Keratinocyte (primary cell): ENCODE measurements around the gene FMN1.

Source experiments
- EZH2 ChIP-seq: IDR thresholded peaks from one replicate; pipeline ENCODE4 v1.6.1; 2012; ENCODE audit warnings: inconsistent platforms, mild to moderate bottlenecking, low read length, moderate library complexity
- TF ChIP-seq, protein P1 (sequence below), 3 experiments: IDR thresholded peaks in 1 of 3; conservative IDR thresholded peaks in 1 of 3; optimal IDR thresholded peaks in 1 of 3; 2 replicates in 2 of 3; 3 replicates in 1 of 3; pipeline versions ENCODE3 to v1.5.1; 2011; ENCODE audit warnings: low read length in 3 of 3, mild to moderate bottlenecking in 3 of 3, moderate library complexity in 2 of 3, control low read depth in 1 of 3, inconsistent platforms in 1 of 3; ENCODE audit not compliant: insufficient read depth in 2 of 3; ENCODE audit errors: extremely low read depth in 1 of 3

DNA sequence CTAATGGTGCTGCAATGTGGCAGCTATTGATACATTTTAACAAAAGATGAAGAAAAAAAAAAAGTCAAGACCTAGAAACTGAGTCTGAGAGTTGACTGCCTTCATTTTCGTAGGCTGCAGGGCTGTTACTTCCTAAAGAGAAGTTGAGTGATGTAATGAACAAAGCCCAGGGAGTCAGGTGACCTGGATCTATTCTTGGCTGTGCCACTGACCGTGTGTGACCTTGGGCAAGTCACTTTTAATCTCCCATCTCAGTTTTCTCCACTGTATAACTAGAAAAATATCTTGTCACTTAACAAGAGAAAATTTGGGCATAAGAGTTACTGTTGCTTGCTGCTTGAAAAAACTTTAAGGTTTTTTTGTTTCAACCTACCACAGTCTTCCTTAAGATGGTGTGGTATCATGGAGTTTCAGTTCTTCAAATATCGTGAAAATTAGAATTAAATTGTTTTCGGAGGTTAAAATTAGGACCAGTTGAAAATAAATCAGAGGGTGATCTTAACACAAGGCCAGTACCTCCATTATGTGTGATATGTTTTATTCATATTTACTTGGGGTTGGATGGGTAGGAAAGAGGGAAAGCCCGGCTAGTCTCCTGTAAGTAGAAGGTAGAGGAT lies 5.8 kb downstream of the FMN1 start:
- TF ChIP-seq, protein P1, sequence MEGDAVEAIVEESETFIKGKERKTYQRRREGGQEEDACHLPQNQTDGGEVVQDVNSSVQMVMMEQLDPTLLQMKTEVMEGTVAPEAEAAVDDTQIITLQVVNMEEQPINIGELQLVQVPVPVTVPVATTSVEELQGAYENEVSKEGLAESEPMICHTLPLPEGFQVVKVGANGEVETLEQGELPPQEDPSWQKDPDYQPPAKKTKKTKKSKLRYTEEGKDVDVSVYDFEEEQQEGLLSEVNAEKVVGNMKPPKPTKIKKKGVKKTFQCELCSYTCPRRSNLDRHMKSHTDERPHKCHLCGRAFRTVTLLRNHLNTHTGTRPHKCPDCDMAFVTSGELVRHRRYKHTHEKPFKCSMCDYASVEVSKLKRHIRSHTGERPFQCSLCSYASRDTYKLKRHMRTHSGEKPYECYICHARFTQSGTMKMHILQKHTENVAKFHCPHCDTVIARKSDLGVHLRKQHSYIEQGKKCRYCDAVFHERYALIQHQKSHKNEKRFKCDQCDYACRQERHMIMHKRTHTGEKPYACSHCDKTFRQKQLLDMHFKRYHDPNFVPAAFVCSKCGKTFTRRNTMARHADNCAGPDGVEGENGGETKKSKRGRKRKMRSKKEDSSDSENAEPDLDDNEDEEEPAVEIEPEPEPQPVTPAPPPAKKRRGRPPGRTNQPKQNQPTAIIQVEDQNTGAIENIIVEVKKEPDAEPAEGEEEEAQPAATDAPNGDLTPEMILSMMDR (optimal IDR thresholded peaks at IDR 0.05 in 1 of 3, IDR thresholded peaks at IDR 0.05 in 1 of 3, conservative IDR thresholded peaks at IDR 0.05 in 1 of 3; ENCODE audit: extremely low read depth in 1 of 3, insufficient read depth in 2 of 3, low read length in 3 of 3) = no peak
- TF ChIP-seq EZH2 = no peak
